ENCODE results near the gene MEIOSIN. TPM values are rescaled to one million over a fixed set of nuclear protein-coding genes. Genes with fewer than 3 reads are reported as not detected.

MEIOSIN gene
- total and polyA plus RNA-seq, 9 of the 15 experiments (the other 6 are each of a cell fraction or from before 2014, with no cell fraction given): 0.06 to 2.0 (median 0.76) TPM

DNA sequence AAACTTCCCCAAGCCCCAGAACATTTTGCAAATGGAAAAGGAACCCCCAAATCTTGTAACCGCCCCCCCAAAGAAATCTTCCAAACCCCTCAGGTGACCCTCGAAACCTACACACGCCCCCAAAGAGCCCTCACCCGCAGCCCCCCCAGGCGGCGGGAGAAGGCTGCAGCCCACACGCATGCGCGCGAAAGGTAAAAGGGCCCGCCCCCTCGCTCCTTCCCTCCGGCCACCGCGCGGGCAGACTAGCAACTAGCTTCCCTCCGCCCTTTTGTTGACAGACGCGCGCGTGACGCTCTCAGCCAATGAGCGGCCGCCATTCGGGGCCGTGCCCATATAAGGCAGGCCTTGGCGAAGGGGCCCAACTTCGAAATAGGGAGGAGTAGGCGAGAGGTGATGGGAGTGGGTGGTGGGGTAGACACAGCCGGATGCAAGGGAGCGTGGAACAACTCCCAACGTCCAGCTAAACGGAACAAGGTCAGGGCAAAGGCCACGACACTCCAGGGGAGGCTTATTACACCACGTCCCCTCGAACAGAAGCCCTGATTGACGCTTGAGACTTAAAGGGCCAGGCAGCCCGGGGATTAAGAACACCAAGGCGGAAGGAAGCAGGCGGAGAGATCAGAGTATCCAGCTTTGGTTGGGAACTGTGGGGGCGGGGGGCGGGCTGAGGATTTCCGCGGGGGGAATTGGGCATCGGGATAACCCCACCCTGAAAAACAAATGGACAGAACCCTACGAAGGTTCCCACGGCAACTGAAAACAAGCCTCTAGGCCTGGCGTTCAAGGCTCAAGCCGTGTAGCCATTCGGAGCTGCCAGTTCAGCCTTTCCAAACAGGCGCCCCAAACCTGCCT lies 15.9 kb upstream of the MEIOSIN start (continued):
- TF ChIP-seq, protein P1, sequence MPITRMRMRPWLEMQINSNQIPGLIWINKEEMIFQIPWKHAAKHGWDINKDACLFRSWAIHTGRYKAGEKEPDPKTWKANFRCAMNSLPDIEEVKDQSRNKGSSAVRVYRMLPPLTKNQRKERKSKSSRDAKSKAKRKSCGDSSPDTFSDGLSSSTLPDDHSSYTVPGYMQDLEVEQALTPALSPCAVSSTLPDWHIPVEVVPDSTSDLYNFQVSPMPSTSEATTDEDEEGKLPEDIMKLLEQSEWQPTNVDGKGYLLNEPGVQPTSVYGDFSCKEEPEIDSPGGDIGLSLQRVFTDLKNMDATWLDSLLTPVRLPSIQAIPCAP (CRISPR knock-in tag; IDR thresholded peaks at IDR 0.05; ENCODE audit: borderline replicate concordance): no peak
- TF ChIP-seq HDAC2 (IDR thresholded peaks at IDR 0.05) (peak; percentile 66; the same call in 1 of the 2 replicates), COPS2 (conservative IDR thresholded peaks at IDR 0.05) (no peak), NCOA2 (IDR thresholded peaks at IDR 0.05; ENCODE audit: partially characterized antibody in 2 of 2) (peak in 1 of 2 experiments; percentile 100), SAFB2 (IDR thresholded peaks at IDR 0.05; ENCODE audit: borderline replicate concordance, low read depth, low read length, severe bottlenecking) (no peak), SMAD1 (IDR thresholded peaks at IDR 0.05; ENCODE audit: low read depth, low read length, partially characterized antibody) (peak; percentile 49), POLR2G (IDR thresholded peaks at IDR 0.05; ENCODE audit: low read depth, low read length) (peak; percentile 81), RBBP5 (IDR thresholded peaks at IDR 0.05; ENCODE audit: borderline replicate concordance, insufficient read depth, low read length, poor library complexity, severe bottlenecking) (no peak), NEUROD1 (IDR thresholded peaks at IDR 0.05; ENCODE audit: borderline replicate concordance, low read depth, low read length, partially characterized antibody) (peak; percentile 98), MYBL2 (IDR thresholded peaks at IDR 0.05; ENCODE audit: low read depth) (no peak), MYBL2 (CRISPR knock-in tag; IDR thresholded peaks at IDR 0.05; ENCODE audit: borderline replicate concordance) (no peak), ARNT (IDR thresholded peaks at IDR 0.05) (peak in 1 of 2 experiments; percentile 85; a peak in 2 of 4 replicates), ARHGAP35 (IDR thresholded peaks at IDR 0.05; ENCODE audit: partially characterized antibody) (no peak), ZNF57 (CRISPR knock-in tag; IDR thresholded peaks at IDR 0.05) (no peak), STAT5A (IDR thresholded peaks at IDR 0.05; ENCODE audit: borderline replicate concordance, low read length) (no peak), SRF (CRISPR knock-in tag; IDR thresholded peaks at IDR 0.05) (peak; percentile 100), CTCF (IDR thresholded peaks at IDR 0.05 in 2 of 3, conservative IDR thresholded peaks at IDR 0.05 in 1 of 3; ENCODE audit: insufficient read depth in 2 of 3, low read depth in 1 of 3, low read length in 3 of 3) (peak in 2 of 3 experiments; percentile 35 to 36; a peak in 3 of 6 replicates), MXI1 (IDR thresholded peaks at IDR 0.05; ENCODE audit: low read depth, low read length) (0 out of 2 replicates have a peak, but pooled peaks have one; percentile 40), NR0B1 (IDR thresholded peaks at IDR 0.05; ENCODE audit: partially characterized antibody) (no peak), HMBOX1 (IDR thresholded peaks at IDR 0.05) (0 out of 2 replicates have a peak, but pooled peaks have one; percentile 25), CCNT2 (IDR thresholded peaks at IDR 0.05; ENCODE audit: borderline replicate concordance, extremely low read depth, insufficient read length, low read depth, low read length) (peak; percentile 90)
